MCF 10A (cell line): ENCODE results near the gene DDA1. TPM values are rescaled to one million over a fixed set of nuclear protein-coding genes. Genes with fewer than 3 reads are reported as not detected.
A peak's percentile ranks its signal among the peaks of the same experiment; 100 is the strongest.

Experiments
- BruUV-seq: library from RNA; stranded (reverse); fragments of 400-500 nt; replicated peaks from 2 replicates; lab custom pipeline; 2021; lab: Mats Ljungman, UMichigan
- CTCF ChIA-PET: fragments of 300-600 bp; sonication (Branson Sonifier 250); formaldehyde crosslinking; extraction: SDS; loops from one replicate; lab custom pipeline; 2021; ENCODE audit warnings: antibody characterized with exemption, inconsistent platforms; lab: Yijun Ruan, JAX
- POLR2A ChIA-PET: fragments of 300-600, 350-650 bp; sonication (Branson Sonifier 250); formaldehyde crosslinking; extraction: SDS; loops from one replicate; lab custom pipeline; 2020; ENCODE audit warnings: antibody characterized with exemption, inconsistent platforms; lab: Yijun Ruan, JAX
- DNase-seq: peaks from one replicate; pipeline ENCODE4 v3.0.0-alpha.2; 2018; ENCODE audit not compliant: unreplicated experiment
- H3K27ac Mint-ChIP-seq: one replicate; pipeline ENCODE4 v1.8.0; 2022; ENCODE audit warnings: mild to moderate bottlenecking, low read depth, mixed read lengths; ENCODE audit not compliant: unreplicated experiment
- H3K27me3 Mint-ChIP-seq: one replicate; pipeline ENCODE4 v1.8.0; 2022; ENCODE audit warnings: mixed read lengths; ENCODE audit not compliant: insufficient read depth, unreplicated experiment
- H3K36me3 Mint-ChIP-seq: one replicate; pipeline ENCODE4 v1.8.0; 2022; ENCODE audit warnings: mild to moderate bottlenecking, moderate library complexity, mixed read lengths; ENCODE audit not compliant: insufficient read depth, unreplicated experiment
- H3K4me1 Mint-ChIP-seq: one replicate; pipeline ENCODE4 v1.8.0; 2022; ENCODE audit warnings: mixed read lengths; ENCODE audit not compliant: insufficient read depth, unreplicated experiment
- H3K4me3 Mint-ChIP-seq: one replicate; pipeline ENCODE4 v1.8.0; 2022; ENCODE audit warnings: mild to moderate bottlenecking, moderate library complexity, mixed read lengths; ENCODE audit not compliant: unreplicated experiment
- H3K9me3 Mint-ChIP-seq: one replicate; pipeline ENCODE4 v1.8.0; 2022; ENCODE audit warnings: mixed read lengths; ENCODE audit not compliant: unreplicated experiment
- CTCF ChIP-seq: fragments of 200-600 bp; IDR thresholded peaks from one replicate; pipeline ENCODE4 v1.8.0; 2022; ENCODE audit warnings: antibody characterized with exemption, mild to moderate bottlenecking; ENCODE audit not compliant: unreplicated experiment
- intact Hi-C: fragments of 100-400 bp; cut with micrococcal nuclease; formaldehyde crosslinking; loops from 2 replicates; pipeline ENCODE4 v1.14.1; 2022
- total RNA-seq: library from RNA; stranded (reverse); gene quantifications from 2 replicates; pipeline ENCODE4 v1.2.3, GENCODE V29; 2022

The DDA1 gene
- total RNA-seq, 1 experiment from 2014 or later = 57.4 TPM

GRCh38 chr19:17286263-17286662 is 23.1 kb upstream of the DDA1 start:
- H3K27ac Mint-ChIP-seq = no peak overlapping the region
- H3K36me3 Mint-ChIP-seq = no peaks in the 10 kb centered on the region
- intact Hi-C loops = no loop called here
- ChIA-PET CTCF (interaction anchor here (0.6 to 1.2 kb wide), 3 partner anchors 45 to 505 kb away, joined by 3 to 4 read pairs (median 3); no protein-coding TSS in a partner anchor), POLR2A (interaction anchor here (0.8 kb wide), 1 partner anchor 20 kb away, joined by 3 read pairs; no protein-coding TSS in a partner anchor)
- no peak overlapping the region for H3K4me3 Mint-ChIP-seq
- no peaks in the 10 kb centered on the region for H3K27me3 Mint-ChIP-seq
- DNase-seq = no peak
- no peaks in the 10 kb centered on the region for H3K9me3 Mint-ChIP-seq
- TF ChIP-seq CTCF = no peak
- no peaks in the 10 kb centered on the region for H3K4me1 Mint-ChIP-seq
- BruUV-seq = no TSS peak

GRCh38 chr19:17286752-17287151 is 22.6 kb upstream of the DDA1 start:
- TF ChIP-seq CTCF = no peak
- Mint-ChIP-seq H3K4me1 (no peaks in the 10 kb centered on the region), H3K4me3 (no peak overlapping the region), H3K9me3 (no peaks in the 10 kb centered on the region), H3K27me3 (no peaks in the 10 kb centered on the region), H3K36me3 (no peaks in the 10 kb centered on the region), H3K27ac (no peak overlapping the region)
- intact Hi-C loops = no loop called here
- POLR2A ChIA-PET = interaction anchor here (0.8 kb wide), 1 partner anchor 20 kb away, joined by 3 read pairs; no protein-coding TSS in a partner anchor
- BruUV-seq = no TSS peak
- no peak for DNase-seq
- CTCF ChIA-PET = interaction anchor here (1.2 kb wide), 1 partner anchor 72 kb away, joined by 4 read pairs; no protein-coding TSS in a partner anchor

GRCh38 chr19:17289489-17289888 is 19.9 kb upstream of the DDA1 start:
- TF ChIP-seq CTCF = no peak
- Mint-ChIP-seq H3K36me3 (no peaks in the 10 kb centered on the region), H3K27ac (no peak overlapping the region), H3K27me3 (no peaks in the 10 kb centered on the region), H3K9me3 (no peaks in the 10 kb centered on the region), H3K4me1 (no peaks in the 10 kb centered on the region), H3K4me3 (no peak overlapping the region)
- intact Hi-C loops = no loop called here
- no peak for DNase-seq
- POLR2A ChIA-PET = interaction anchor here (0.7 kb wide), 1 partner anchor 182 kb away, joined by 3 read pairs; no protein-coding TSS in a partner anchor
- BruUV-seq = no TSS peak
- CTCF ChIA-PET = interaction anchor here (0.6 to 1.3 kb wide), 2 partner anchors 16 to 22 kb away, joined by 5 read pairs; partner anchors contain the start of genes BABAM1 and MRPL34

GRCh38 chr19:17292301-17293074 is 16.9 kb upstream of the DDA1 start:
- peak; percentile 98 for DNase-seq
- H3K27ac Mint-ChIP-seq = peak overlapping the region; percentile 31
- intact Hi-C loops = loop anchor here (1.0 to 5.0 kb wide), 4 partner anchors 55 to 174 kb away; no protein-coding TSS in a partner anchor
- peak overlapping the region; percentile 80 for H3K4me3 Mint-ChIP-seq
- no peaks in the 10 kb centered on the region for H3K9me3 Mint-ChIP-seq
- H3K36me3 Mint-ChIP-seq = peaks cover 17% of the 10 kb centered on the region
- TF ChIP-seq CTCF = peak; percentile 80
- H3K27me3 Mint-ChIP-seq = no peaks in the 10 kb centered on the region
- ChIA-PET POLR2A (interaction anchor here (0.5 to 3.3 kb wide), 21 partner anchors 9 to 864 kb away, joined by 3 to 21 read pairs (median 5); partner anchors contain the start of genes ABHD8, ANO8, BABAM1 and DDA1), CTCF (interaction anchor here (0.6 to 3.0 kb wide), 24 partner anchors 9 to 560 kb away, joined by 3 to 13 read pairs (median 4); partner anchors contain the start of genes ANKLE1, MRPL34 and MYO9B)
- no TSS peak for BruUV-seq
- peaks cover 4% of the 10 kb centered on the region for H3K4me1 Mint-ChIP-seq
